ENCODE data around the gene SYTL3.
"Not testable (repeated sequence)": the region's sequence is repeated elsewhere in the genome, so short reads cannot be mapped to it uniquely, and the experiment has no call there.

The SYTL3 gene

DNA sequence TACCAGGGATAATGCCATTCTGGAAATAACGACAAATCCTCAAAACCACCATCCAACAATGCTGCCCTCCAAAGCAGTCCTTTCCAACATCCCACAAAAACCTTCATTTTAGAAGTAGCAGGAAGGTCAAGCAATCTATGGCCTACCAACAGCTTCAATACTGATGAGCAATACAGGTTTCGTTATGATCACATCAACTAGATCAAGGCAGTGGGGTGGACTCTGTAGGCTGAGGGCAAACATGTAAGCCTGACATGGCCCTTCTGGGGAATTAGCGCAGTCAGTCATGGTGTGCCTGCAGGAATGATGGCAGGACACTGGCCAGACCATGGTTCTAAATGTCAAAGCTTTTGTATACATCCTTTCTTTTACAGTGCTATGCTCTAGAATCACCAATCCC lies 127.7 kb downstream of the SYTL3 start:
- DNase-seq = no peak

DNA sequence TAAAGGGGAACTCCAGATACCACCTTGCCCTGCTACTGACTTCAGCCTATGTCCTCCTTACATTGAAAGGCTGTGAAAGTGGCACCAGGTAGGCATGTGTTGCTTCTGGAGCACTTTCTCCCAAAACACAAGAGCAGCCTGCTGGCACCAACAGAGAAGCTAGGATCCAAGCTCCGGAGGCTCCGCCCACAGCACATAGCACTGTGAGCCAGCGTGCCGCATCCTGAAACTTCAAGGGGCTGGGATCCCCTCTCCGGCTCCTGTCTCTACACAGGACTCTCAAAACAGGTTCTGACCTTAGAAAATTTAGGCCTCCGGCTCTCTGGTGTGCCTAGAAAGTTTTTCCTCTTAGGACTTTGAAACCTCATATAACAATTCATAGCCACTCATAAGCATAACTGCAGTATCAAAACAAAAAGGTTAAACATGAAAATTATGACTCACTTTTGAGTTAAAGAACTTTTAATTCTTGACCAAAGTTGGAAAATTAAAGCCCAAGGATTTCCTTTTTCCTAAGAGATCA lies 128.2 kb downstream of the SYTL3 start:
- DNase-seq = no peak

DNA sequence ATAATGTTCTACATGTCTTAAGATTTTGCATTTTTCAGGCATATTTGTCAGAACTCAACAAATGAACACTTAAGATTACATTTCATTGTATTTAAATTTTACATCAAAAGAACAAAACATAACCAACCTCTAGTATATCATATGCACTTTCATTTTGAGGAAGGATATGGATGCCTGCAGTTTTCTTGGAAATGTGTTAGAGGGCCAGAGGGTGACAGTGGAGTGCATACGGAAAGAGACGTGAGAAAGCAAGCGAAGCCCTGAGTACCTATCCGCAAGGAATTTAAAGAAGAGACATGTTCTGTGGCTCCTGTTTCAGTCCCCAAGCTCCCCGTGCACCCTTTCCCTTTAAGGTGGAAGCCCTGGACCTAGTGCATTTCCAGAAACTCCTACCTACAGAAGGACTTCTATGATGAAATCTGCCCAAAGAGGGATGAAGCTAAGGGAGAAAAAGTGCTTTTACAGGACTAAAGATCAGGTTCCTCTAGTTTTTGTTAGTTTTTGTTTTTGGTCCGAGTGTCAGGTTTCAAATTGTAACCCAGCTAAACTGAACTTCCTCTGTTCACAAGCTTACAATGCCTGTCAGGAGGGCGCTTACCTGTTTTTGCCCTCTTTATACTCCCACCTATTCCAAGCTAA lies 130.5 kb downstream of the SYTL3 start:
- DNase-seq = no peak

DNA sequence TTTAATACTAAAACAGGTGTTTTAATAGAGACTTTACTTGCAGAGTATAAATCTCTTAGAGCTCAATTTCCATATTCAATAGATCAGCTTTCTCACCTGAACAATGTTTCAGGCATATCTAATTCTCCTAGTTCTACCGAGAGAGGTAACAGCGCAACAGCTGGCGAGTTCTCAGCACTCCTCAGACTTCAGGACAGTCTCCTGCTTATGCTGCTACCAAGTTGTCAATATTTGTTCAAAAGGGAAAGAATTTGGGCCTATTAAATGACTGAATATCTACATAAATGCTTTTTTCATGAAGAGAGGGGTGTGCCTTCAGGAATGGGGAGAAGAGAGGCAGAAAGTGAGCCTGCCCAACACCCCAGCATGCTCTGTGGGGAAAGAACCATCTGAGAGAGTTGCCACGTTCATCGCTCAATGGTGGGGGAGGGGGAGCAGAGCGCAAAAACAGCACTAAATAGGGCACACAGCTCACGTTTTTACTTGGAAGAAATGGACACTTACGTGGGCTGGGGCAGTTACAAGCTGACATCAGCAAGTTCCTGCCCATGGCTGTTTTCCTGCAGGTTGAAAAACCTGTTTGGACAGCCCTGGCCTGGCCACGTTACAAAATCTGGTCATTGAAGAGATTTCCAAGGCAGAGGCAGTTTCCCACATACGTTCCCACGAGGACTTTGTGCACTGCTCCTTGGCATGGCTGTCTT lies 131.3 kb downstream of the SYTL3 start:
- no peak for DNase-seq

DNA sequence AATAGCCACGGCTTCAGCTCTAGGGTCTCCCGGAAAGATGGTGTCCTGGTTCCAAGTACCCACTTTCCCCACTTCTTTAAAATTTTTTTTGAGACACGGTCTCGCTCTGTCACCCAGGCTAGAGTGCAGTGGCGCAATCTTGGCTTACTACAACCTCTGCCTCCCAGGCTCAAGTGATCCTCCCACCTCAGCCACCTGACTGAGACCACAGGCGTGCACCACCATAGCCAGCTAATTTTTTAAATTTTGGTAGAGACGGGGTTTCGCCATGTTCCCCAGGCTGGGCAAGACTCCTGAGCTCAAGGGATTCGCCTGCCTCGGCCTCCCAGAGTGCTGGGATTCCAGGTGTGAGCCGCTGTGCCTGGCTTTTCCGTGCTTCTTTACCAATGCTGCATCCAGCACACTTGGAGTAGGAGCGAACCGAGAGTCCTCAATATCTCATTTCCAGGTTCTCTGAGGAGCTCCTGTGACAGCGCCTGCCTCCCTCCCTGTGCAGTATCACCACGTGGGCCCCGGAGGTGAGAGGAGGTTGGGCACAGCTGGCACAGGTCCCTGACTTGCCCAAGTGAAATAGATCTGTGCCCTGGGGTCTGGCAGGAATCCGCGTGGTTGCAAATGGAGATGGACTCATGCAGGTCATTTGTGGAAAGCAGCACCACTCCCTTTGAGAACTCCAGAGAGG lies 132.0 kb downstream of the SYTL3 start:
- no peak for DNase-seq

DNA sequence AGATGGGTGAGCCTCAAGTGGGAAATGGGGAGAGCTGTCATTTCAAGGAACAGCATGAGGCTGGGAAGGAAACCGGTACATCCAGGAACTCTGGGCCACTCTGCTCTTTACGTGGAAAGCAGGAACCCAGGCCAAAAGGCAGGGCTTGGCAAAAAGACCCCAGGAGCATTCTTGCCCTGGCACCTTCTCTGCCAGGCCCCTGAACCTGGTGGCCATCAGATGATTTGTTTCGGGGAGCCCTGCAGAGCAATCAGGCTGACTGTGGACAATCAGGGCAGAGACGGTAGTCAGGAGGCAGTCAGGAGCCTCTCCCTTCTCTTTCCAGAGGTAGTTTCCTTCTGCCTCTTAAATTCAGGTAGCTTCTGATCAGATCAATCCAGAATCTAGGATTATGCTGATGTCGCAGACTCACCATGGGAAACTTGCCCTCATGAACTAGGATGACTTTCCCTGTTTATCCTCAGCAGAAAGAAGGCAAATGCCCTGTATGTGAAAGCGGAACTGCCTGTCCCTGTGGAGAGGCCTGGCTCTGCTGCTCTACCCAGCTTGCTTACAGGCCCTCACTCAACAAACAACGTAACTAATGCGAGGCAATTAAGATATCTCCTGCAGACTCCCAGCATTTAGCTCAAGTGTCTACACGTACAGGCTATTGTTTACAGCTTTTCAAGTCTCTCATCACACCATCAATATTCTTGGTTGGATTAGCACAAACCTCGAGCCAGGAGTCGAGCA lies 132.7 kb downstream of the SYTL3 start:
- no peak for DNase-seq

DNA sequence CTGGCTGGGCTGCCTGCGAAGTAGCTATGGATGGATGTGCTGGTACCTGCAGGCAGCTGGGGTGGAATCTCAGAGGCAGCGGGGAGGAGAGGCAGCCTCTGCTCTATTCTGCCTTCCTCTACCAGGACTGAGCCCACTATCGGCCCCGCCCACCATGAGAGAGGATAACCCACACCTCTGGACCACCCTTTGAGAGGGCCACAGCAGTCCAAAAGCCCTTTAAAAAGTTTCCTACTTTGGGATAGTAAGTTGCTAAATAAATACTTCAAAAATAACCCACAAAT lies 133.3 kb downstream of the SYTL3 start:
- no peak for DNase-seq

DNA sequence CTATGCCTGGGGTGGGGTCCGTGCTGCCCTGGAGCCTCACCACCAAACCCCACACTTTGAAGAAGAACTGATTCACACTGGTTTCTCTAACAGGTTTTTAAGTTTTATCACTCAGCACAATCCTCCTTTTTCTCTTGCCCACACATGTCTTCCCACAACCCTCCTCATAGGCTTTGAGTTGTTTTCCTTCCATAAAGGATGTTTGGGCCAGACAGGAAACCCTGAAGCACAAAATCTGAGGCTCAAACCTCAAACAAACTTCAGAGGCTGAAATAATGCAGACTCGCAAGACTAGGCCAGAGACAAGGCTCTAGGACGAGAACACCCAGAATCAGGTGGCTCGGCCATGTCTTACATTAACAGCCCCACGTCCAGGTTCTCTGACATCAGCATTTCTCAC lies 134.0 kb downstream of the SYTL3 start:
- DNase-seq = no peak

DNA sequence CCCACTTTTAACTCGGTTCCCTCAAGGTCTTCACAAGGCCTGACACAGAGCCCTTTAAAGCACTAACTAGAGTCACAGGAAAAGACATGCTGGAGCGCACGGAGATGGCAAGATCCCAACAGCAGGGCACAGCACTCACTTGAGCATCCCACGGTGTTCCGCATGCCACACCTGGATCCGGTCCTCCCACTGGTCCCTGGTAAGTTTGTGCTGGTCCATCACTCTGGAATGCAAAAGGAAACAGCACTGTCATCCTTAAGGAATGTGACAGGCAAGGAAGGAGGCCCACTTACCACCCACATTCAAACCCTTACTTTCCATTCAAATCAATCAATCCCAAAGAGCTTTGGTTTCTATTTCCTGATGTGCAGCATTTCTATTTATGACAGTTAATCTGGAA lies 134.7 kb downstream of the SYTL3 start:
- no peak for DNase-seq

DNA sequence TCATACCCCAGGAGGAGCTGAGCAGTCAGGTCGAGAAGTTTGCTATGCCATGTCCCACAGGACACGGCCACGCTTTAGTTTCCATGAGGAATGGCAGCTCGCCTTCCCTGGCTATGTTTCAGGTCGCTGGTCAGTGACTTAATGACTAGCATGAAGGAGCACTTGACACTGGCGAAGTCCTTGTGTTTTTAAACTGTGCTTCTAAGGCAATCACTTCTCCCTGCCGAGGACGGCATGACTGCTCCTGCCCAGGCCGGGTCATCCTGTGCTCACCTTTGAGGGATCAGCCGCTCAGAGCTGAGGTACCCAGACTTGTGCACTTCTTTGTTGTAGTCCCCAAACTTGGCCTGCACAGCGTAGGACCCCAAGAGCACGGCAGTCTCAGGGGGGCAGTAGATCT lies 135.2 kb downstream of the SYTL3 start:
- no peak for DNase-seq

DNA sequence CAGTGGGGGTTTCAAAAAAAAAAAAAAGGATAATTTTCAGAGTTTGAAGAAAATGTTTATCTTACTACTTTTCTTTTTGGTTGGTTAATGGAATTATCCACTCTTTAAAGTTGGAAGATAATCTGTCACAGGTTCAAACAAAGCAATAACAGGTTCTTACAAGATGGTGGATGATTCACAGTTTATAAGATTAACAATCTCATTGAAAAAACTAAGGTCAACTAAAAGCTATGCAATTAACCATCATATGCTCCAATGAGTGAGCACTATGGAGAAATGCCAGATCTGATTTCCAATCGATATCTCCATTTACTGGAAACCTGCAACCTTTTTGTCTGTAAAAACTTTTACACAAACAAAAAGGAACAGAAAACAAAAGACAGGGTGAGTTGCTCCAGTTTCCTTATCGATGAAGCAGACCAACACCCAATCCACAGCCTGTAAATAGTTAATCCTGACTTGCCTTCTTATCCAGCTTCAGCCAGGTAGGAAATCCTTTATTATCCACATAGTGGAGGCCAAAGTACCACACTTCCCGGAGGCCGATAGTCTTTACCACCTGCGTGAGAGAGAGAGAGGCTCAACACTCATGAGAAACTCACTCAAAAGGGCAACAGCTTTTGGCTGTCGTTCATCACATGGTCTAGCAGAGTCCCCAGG lies 136.9 kb downstream of the SYTL3 start:
- no peak for DNase-seq

DNA sequence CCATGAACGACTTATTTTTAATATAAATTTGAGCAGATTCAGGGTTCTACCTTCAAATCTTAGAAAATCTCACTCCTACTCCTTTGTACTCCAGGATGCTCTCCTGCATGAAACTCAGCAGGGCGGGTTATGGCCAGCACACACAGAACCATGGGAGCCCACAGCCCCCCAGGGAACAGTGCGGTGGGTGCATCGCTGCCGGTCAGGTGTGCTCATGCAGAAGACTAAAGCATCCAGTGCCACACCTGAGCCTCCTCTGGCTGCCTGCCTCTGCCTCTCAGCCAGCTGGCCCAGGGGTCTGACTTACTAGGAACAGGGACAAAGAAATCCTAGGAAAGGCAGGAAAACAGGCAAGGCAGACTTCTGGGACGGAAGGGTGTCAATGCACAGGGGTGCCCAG lies 137.5 kb downstream of the SYTL3 start:
- no peak for DNase-seq

DNA sequence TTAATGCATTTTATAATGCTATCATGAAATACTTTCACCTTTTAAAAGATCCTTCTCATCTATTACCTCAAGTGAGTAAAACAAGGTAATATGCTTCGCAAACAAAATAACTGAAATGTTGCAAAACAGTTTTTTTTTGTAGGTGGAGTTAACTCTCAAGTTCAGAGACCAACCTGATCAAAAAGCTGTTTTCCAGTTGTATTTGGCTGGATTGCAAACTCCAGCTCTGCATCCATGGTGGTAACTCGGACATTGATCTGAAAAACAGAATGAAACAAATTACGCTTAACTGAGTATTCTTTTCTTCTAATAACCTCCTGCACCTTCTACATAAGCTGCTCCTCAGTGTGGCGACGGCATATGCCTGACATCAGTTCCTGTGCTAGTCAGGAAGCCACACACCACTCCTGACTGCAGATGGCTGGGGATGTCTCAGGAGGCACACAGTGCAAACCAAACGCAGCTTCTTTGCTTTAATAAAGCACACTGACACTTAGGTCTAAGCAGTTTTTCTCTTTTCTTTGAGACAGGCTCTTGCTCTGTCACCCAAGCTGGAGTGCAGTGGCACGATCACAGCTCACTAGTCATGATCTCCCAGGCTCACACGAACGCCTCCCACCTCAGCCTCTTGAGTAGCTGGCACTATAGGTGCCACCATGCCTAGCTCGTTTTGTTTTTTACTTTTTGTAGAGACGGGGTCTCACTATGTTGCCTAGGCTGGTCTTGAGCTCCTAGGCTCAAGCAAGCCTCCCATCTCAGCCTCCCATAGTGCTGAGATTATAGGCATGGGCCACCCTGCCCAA lies 139.5 kb downstream of the SYTL3 start:
- DNase-seq = peak in 1 of 4 experiments; percentile 20

DNA sequence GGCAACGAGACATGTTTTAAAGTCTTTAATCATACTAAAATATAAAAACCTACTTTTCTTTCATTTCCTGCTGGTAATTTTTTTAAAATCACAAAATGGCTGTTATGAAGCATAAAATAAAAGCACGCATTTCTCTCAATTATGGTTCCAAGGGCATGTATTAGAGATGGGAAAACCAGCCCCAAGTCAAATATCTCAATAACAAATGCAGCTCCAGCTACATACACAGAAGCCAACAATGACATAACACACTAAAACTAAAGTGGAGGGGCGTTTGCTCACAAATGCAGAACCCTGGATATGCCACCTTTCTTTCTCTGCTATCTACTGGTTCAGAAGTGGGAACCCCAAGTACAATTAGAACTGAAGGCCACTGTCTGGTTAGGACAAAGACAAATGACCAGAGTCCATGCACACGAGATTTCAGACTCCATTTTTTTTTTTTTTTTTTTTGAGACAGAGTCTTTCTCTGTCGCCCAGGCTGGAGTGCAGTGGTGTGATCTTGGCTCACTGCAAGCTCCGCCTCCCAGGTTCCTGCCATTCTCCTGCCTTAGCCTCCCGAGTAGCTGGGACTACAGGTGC lies 141.5 kb downstream of the SYTL3 start:
- DNase-seq = no peak

DNA sequence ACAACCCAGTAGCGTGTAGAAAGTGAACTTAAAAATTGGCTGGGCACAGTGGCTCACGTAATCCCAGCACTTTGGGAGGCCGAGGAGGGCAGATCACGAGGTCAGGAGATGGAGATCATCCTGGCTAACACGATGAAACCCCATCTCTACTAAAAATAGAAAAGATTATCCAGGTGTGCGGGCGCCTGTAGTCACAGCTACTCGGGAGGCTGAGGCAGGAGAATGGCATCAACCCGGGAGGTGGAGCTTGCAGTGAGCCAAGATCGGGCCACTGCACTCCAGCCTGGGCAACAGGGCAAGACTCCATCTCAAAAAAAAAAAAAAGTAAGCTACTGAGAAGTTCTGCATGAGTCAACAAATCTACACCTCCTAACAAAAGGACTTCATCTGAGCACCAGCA lies 142.7 kb downstream of the SYTL3 start:
- not testable (repeated sequence) for DNase-seq

DNA sequence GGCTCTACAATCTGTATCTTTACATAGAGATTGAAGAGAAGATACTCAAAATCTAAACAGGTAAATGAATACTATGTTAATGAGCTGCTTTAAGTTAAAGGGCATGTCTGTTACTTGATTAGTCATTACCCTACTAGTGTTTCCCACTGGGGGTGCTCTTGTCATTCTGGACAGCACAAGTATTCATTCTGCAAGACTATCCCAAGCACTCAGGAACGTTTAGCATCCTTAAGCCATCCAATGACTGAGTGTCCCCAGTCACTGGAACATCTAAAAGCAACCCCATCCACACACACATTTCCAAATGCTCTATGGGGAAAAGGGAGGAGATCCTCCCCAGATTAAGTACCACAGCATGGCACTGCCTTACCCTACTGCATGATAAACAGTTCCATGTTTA lies 143.6 kb downstream of the SYTL3 start:
- DNase-seq = no peak

DNA sequence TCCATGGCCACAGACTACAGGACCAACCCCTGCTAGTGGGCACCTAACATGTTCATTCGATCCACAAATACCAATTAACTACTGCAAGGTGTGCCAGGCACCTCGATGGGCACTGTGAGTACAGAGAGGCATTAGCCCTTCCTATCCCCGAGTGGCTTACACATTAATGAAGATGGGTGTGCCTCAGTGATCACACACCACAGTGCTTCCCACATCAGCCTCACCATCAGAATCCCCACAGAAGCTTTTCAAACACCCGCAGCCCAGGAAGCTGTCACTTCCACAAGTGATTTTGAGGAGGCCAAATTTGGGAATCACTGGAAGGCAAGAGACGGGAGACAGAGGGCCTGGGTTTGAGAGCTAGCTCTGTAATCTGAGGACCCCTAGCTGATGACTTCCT lies 145.7 kb downstream of the SYTL3 start:
- no peak for DNase-seq

DNA sequence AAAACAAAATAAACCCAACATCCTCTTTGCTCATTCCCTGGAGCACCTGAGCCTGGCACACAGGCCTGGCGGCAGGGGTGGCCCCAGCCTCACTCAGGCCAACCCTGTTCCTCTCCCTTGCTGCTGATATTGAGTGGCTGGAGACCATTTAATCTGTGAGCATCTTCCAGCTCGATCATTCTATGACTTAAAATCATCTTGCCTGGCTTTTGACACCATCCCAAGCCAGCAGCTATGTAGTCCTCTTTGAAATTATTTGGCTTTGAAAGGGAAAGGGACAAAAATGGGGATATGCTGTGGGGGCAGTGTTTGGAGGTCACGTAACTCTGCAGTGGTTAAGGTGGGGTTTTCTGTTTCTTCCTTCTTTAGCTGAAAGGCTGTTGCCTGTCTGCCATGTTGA lies 146.5 kb downstream of the SYTL3 start:
- DNase-seq = no peak

DNA sequence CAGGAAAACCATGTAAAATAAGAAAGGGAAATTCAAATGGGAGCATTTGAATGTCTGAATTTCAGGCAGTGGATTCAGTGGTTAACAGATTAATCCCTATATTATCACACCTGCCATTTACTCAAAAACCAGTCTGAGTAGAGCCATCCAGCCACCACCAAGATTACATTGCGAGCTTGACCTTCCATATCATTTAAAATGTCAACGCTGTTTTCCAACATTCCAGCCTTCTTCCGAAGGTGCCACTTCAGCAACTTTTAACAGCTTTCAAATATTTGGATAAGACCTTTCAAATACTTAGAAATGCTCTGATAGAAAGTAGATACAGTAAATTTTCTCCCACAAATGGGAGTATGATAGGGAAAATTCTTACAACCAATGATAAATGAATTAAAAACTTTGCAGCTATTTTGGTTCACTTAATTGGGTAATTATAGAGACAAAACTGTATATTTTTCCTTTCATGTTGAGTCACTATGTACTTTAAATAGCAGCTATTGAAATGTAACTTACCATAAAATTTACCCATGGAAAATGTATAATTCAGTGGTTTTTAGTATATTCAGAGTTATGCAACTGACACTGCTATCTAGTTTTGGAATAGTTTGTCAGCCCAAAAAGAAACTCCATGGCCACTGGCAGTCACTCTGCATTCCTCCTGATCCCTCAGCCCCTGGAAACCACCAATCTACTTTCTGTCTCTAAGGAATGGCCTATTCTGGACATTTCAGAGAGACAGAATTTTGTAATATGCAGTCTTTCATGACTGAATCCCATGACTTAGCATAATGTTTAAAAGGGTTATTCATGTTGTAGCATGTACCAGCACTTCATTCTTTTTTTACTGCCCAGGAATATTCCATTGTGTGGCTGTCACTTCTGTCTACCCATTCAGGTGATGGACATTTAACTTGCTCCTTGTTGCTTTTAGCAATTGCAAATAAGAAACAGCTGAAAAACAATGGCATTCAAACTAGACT lies 147.8 kb downstream of the SYTL3 start:
- DNase-seq = no peak

DNA sequence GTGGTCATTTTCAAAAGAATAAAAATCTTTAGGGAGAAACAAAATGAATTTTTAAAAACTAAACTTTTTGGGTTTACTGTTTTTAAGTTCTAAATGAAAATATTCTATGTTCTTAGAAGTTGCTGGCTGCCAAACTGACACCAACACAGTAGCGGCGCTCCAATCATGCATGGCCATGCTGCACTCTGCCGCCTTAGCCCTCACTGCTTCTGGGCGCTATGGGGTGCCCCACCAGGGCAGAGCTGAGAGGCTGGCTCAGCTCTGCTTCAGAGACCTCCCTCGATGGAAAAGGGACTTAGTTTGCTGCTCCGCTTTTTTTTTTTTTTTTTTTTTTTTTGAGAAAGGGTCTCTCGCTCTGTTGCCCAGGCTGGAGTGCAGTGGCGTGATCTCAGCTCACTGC lies 148.5 kb downstream of the SYTL3 start:
- DNase-seq = no peak
